GM12878 (cell line): Measurements from ENCODE around the gene SYCE3. TPM values are rescaled to one million over a fixed set of nuclear protein-coding genes. Genes with fewer than 3 reads are reported as not detected.
"Not testable (repeated sequence)": the region's sequence is repeated elsewhere in the genome, so short reads cannot be mapped to it uniquely, and the experiment has no call there.

ENCODE experiments used
- ATAC-seq: fragments of 200-7000 bp; cut with Tn5 transposase; 3 replicates; pipeline ENCODE4 v1.9.1; 2020; ENCODE audit warnings: mild to moderate bottlenecking, moderate library complexity
- BruUV-seq: library from RNA; stranded (reverse); fragments of 400-500 nt; replicated peaks from 2 replicates; lab custom pipeline; 2021; lab: Mats Ljungman, UMichigan
- CTCF ChIA-PET: fragments of 300-600 bp; sonication (Branson Sonifier 250); formaldehyde crosslinking; extraction: SDS; loops from one replicate; lab custom pipeline; 2021; ENCODE audit warnings: inconsistent platforms; lab: Yijun Ruan, JAX
- POLR2A ChIA-PET: fragments of 350-600 bp; formaldehyde crosslinking; extraction: SDS; loops from one replicate; lab custom pipeline; 2021; ENCODE audit warnings: inconsistent platforms; lab: Charles Lee
- RAD21 ChIA-PET: fragments of 300-600 bp; sonication (Branson Sonifier 250); formaldehyde crosslinking; loops from one replicate; lab custom pipeline; 2023; ENCODE audit warnings: antibody characterized with exemption; ENCODE audit not compliant: unreplicated experiment; lab: Charles Lee
- SMC1A ChIA-PET: fragments of 300-600 bp; sonication (Branson Sonifier 250); formaldehyde crosslinking; loops from one replicate; lab custom pipeline; 2023; ENCODE audit not compliant: unreplicated experiment, uncharacterized antibody; lab: Charles Lee
- DNase-seq: peaks from one replicate; pipeline ENCODE4 v3.0.0-alpha.2; 2011; ENCODE audit warnings: low read depth, low spot score
- FAIRE-seq: peaks from 3 replicates; lab custom pipeline; 2011; peaks lifted over from hg19 to GRCh38; lab: Jason Lieb, UNC
- H2AFZ ChIP-seq: 2 replicates; pipeline ENCODE4 v1.6.0; 2011; ENCODE audit warnings: low read depth, low read length, control low read depth; ENCODE audit not compliant: control insufficient read depth
- H3K27ac ChIP-seq: 2 replicates; pipeline ENCODE4 v1.5.1; 2011; ENCODE audit warnings: control low read depth; ENCODE audit not compliant: control insufficient read depth, insufficient read depth
- H3K27me3 ChIP-seq, 2 experiments: replicated peaks in 1 of 2; 2 replicates each; pipeline versions ENCODE4 v1.6.0 to v1.6.1; 2011; ENCODE audit warnings: low read length in 1 of 2; ENCODE audit not compliant: control insufficient read depth in 2 of 2, insufficient read depth in 2 of 2
- H3K36me3 ChIP-seq, 2 experiments: 2 replicates each; pipeline ENCODE4 v1.5.1; 2011; ENCODE audit warnings: low read length in 1 of 2; ENCODE audit not compliant: control insufficient read depth in 2 of 2, insufficient read depth in 2 of 2
- H3K4me1 ChIP-seq: 2 replicates; pipeline ENCODE4 v1.6.1; 2011; ENCODE audit warnings: mild to moderate bottlenecking, low read length, moderate library complexity, mixed read lengths; ENCODE audit not compliant: control insufficient read depth, insufficient read depth
- H3K4me2 ChIP-seq: 2 replicates; pipeline ENCODE4 v1.6.0; 2011; ENCODE audit warnings: control low read depth; ENCODE audit not compliant: control insufficient read depth, insufficient read depth
- H3K4me3 ChIP-seq: fragments of 200-600 bp; sonication (generic); 2 replicates; pipeline ENCODE4 v1.5.1; 2016
- H3K79me2 ChIP-seq: 2 replicates; pipeline ENCODE4 v1.6.0; 2011; ENCODE audit warnings: low read length; ENCODE audit not compliant: control insufficient read depth, insufficient read depth
- H3K9ac ChIP-seq: 2 replicates; pipeline ENCODE4 v1.8.0; 2011; ENCODE audit warnings: low read length, control low read depth, mixed read lengths; ENCODE audit not compliant: control insufficient read depth, insufficient read depth
- H3K9me3 ChIP-seq: replicated peaks from 3 replicates; pipeline ENCODE4 v1.5.1; 2011; ENCODE audit warnings: mild to moderate bottlenecking, low read length; ENCODE audit not compliant: control insufficient read depth, insufficient read depth
- H4K20me1 ChIP-seq: 2 replicates; pipeline ENCODE4 v1.6.0; 2011; ENCODE audit not compliant: control insufficient read depth, insufficient read depth
- EZH2 ChIP-seq: IDR thresholded peaks from 2 replicates; pipeline ENCODE4 v1.6.1; 2012; ENCODE audit warnings: low read depth, mild to moderate bottlenecking, control low read depth, inconsistent platforms, low read length, borderline replicate concordance; ENCODE audit not compliant: control insufficient read depth
- HDGF ChIP-seq: fragments of 450-650 bp; IDR thresholded peaks from 2 replicates; pipeline ENCODE4 v1.6.1; 2016; ENCODE audit warnings: antibody characterized with exemption
- MTA3 ChIP-seq: IDR thresholded peaks from 2 replicates; pipeline ENCODE4 v1.6.1; 2012; ENCODE audit warnings: low read length, inconsistent platforms, borderline replicate concordance
- NFYB ChIP-seq: IDR thresholded peaks from 2 replicates; pipeline ENCODE4 v1.6.1; 2011; ENCODE audit warnings: low read depth, mild to moderate bottlenecking, low read length, improper control_type of control experiment, moderate library complexity; ENCODE audit not compliant: insufficient read depth
- PAX8 ChIP-seq: fragments of 450-650 bp; IDR thresholded peaks from 2 replicates; pipeline ENCODE4 v1.6.1; 2017; ENCODE audit warnings: mild to moderate bottlenecking, moderate library complexity
- RB1 ChIP-seq: fragments of 450-650 bp; formaldehyde crosslinking; IDR thresholded peaks from 2 replicates; pipeline ENCODE4 v1.6.1; 2017; ENCODE audit warnings: mild to moderate bottlenecking, borderline replicate concordance
- SIN3A ChIP-seq: IDR thresholded peaks from 2 replicates; pipeline ENCODE4 v1.6.1; 2012; ENCODE audit warnings: low read depth, low read length, improper control_type of control experiment
- ZNF274 ChIP-seq: IDR thresholded peaks from one replicate; pipeline ENCODE4 v1.8.0; 2011; ENCODE audit not compliant: insufficient read length, insufficient read depth
- WGBS: methylation state at CpG from one replicate; pipeline ENCODE4 v1.1.6; 2016; ENCODE audit warnings: low lambda C conversion rate; ENCODE audit not compliant: insufficient replicate concordance, insufficient coverage; ENCODE audit errors: missing lambda C conversion rate; 5-methylcytosine and 5-hydroxymethylcytosine counted together
- in situ Hi-C: fragments of 300-500 bp; cut with MboI; formaldehyde crosslinking; loops from 9 replicates; pipeline ENCODE4 v1.14.3; 2018; ENCODE audit warnings: mixed read lengths
- intact Hi-C: fragments of 100-400 bp; cut with micrococcal nuclease; formaldehyde crosslinking; loops from one replicate; pipeline ENCODE4 v1.14.2; 2022; ENCODE audit not compliant: unreplicated experiment
- polyA plus RNA-seq, 11 experiments: library from polyadenylated mRNA; depleted of rRNA in 4 of 11; unstranded in 6 of 11; stranded (reverse) in 5 of 11; fragments of >200 nt; fragmentation: Nextera tagmentation in 4 of 11; fragmentation: Illumina TruSeq in 1 of 11; extraction: Ambion mirVana in 4 of 11; extraction: Trizol in 1 of 11; gene quantifications; 1 replicate in 1 of 11; 2 replicates in 10 of 11; pipeline versions ENCODE4 v1.2.1 to v1.2.3, GENCODE V29; 2011 to 2016; ENCODE audit warnings: inconsistent platforms in 2 of 11, missing spikeins in 2 of 11, low read depth in 1 of 11
- total RNA-seq, 4 experiments: library from RNA; depleted of rRNA in 3 of 4; stranded (reverse); fragments of >200 nt in 3 of 4; fragmentation: Illumina TruSeq in 1 of 4; extraction: Trizol in 1 of 4; gene quantifications; 2 replicates each; pipeline versions ENCODE4 v1.2.1 to v1.2.3, GENCODE V29; 2013 to 2021
- TF ChIP-seq, protein P1 (sequence below): fragments of 450-650 bp; formaldehyde crosslinking; IDR thresholded peaks from 2 replicates; pipeline ENCODE4 v1.5.0; 2022; ENCODE audit warnings: mild to moderate bottlenecking, missing genetic modification characterization
- TF ChIP-seq, protein P2 (sequence below): fragments of 450-650 bp; formaldehyde crosslinking; IDR thresholded peaks from 2 replicates; pipeline ENCODE4 v1.4.0; 2022; ENCODE audit warnings: mild to moderate bottlenecking, moderate library complexity

Gene SYCE3
- total and polyA plus RNA-seq, 10 of the 15 experiments (the other 5 are each of a cell fraction or from before 2014, with no cell fraction given): 0.38 to 0.91 (median 0.76) TPM; not detected in 4

GRCh38 chr22:50608058-50608840 is 45.5 kb upstream of the SYCE3 start:
- H4K20me1 ChIP-seq, H3K4me3 ChIP-seq, H3K4me2 ChIP-seq, H2AFZ ChIP-seq, RAD21 ChIA-PET, intact Hi-C loops, H3K36me3 ChIP-seq, FAIRE-seq, SMC1A ChIA-PET, DNase-seq, H3K27ac ChIP-seq, BruUV-seq, POLR2A ChIA-PET, H3K27me3 ChIP-seq, H3K9ac ChIP-seq, H3K9me3 ChIP-seq, H3K79me2 ChIP-seq, H3K4me1 ChIP-seq, in situ Hi-C loops, ATAC-seq: not testable (repeated sequence)
- 55% methylated on average over 31 of the region's 39 CpGs for WGBS
- CTCF ChIA-PET: interaction anchor here (0.9 kb wide), 1 partner anchor 12 kb away, joined by 5 read pairs; no protein-coding TSS in a partner anchor

DNA sequence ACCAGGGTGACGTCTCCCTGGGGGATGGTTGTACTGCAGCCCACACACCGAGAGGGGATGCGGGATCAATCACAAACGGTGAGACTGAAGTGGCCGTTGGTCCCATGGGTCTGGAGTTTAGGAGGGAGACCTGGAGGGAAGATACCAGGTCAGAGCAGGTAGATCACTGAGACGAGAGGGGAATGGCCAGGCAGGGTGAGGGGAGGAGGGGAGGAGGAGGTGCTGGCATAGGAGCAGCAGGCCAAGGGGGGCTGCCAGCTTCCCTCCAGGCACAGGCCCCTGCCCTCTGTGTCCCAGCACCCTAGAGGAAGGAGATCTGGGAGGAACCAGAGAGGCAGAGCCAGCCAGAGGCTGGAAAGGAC is 44.9 kb upstream of the SYCE3 start:
- H4K20me1 ChIP-seq: no peaks in the 10 kb centered on the region
- intact Hi-C loops: no loop called here
- no peak overlapping the region for H3K4me3 ChIP-seq
- ATAC-seq: no peak
- DNase-seq: no peak
- no peaks in the 10 kb centered on the region for H3K79me2 ChIP-seq
- no peak overlapping the region for H3K27ac ChIP-seq
- H2AFZ ChIP-seq: no peak overlapping the region
- RAD21 ChIA-PET: no interaction called here
- BruUV-seq: no TSS peak
- WGBS: 4% methylated on average over 6 of the region's 6 CpGs
- POLR2A ChIA-PET: no interaction called here
- H3K27me3 ChIP-seq: peaks cover 0 to 6% of the 10 kb centered on the region in 2 experiments; a peak in 3 of 4 replicates
- H3K9me3 ChIP-seq: no peaks in the 10 kb centered on the region
- in situ Hi-C loops: no loop called here
- H3K9ac ChIP-seq: no peak overlapping the region
- SMC1A ChIA-PET: no interaction called here
- CTCF ChIA-PET: no interaction called here
- FAIRE-seq: no peak
- H3K4me1 ChIP-seq: no peaks in the 10 kb centered on the region
- H3K4me2 ChIP-seq: no peak overlapping the region
- no peaks in the 10 kb centered on the region for H3K36me3 ChIP-seq
- TF ChIP-seq SIN3A (no peak), HDGF (no peak), NFYB (no peak), PAX8 (no peak), MTA3 (no peak), RB1 (no peak), EZH2 (no peak), ZNF274 (no peak)
- TF ChIP-seq, protein P1, sequence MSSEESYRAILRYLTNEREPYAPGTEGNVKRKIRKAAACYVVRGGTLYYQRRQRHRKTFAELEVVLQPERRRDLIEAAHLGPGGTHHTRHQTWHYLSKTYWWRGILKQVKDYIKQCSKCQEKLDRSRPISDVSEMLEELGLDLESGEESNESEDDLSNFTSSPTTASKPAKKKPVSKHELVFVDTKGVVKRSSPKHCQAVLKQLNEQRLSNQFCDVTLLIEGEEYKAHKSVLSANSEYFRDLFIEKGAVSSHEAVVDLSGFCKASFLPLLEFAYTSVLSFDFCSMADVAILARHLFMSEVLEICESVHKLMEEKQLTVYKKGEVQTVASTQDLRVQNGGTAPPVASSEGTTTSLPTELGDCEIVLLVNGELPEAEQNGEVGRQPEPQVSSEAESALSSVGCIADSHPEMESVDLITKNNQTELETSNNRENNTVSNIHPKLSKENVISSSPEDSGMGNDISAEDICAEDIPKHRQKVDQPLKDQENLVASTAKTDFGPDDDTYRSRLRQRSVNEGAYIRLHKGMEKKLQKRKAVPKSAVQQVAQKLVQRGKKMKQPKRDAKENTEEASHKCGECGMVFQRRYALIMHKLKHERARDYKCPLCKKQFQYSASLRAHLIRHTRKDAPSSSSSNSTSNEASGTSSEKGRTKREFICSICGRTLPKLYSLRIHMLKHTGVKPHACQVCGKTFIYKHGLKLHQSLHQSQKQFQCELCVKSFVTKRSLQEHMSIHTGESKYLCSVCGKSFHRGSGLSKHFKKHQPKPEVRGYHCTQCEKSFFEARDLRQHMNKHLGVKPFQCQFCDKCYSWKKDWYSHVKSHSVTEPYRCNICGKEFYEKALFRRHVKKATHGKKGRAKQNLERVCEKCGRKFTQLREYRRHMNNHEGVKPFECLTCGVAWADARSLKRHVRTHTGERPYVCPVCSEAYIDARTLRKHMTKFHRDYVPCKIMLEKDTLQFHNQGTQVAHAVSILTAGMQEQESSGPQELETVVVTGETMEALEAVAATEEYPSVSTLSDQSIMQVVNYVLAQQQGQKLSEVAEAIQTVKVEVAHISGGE (CRISPR knock-in tag): no peak
- TF ChIP-seq, protein P2, sequence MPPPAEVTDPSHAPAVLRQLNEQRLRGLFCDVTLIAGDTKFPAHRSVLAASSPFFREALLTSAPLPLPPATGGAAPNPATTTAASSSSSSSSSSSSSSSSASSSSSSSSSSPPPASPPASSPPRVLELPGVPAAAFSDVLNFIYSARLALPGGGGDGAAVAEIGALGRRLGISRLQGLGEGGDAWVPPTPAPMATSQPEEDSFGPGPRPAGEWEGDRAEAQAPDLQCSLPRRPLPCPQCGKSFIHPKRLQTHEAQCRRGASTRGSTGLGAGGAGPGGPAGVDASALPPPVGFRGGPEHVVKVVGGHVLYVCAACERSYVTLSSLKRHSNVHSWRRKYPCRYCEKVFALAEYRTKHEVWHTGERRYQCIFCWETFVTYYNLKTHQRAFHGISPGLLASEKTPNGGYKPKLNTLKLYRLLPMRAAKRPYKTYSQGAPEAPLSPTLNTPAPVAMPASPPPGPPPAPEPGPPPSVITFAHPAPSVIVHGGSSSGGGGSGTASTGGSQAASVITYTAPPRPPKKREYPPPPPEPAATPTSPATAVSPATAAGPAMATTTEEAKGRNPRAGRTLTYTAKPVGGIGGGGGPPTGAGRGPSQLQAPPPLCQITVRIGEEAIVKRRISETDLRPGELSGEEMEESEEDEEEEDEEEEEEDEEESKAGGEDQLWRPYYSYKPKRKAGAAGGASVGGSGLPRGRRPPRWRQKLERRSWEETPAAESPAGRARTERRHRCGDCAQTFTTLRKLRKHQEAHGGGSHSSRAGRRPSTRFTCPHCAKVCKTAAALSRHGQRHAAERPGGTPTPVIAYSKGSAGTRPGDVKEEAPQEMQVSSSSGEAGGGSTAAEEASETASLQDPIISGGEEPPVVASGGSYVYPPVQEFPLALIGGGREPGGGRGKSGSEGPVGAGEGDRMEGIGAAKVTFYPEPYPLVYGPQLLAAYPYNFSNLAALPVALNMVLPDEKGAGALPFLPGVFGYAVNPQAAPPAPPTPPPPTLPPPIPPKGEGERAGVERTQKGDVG (CRISPR knock-in tag): no peak
